Measurements from ENCODE around the gene PLSCR3. TPM values are rescaled to one million over a fixed set of nuclear protein-coding genes. Genes with fewer than 3 reads are reported as not detected.

The PLSCR3 gene
- total RNA-seq, 1 donor from 2014 or later: 35.5 TPM

DNA sequence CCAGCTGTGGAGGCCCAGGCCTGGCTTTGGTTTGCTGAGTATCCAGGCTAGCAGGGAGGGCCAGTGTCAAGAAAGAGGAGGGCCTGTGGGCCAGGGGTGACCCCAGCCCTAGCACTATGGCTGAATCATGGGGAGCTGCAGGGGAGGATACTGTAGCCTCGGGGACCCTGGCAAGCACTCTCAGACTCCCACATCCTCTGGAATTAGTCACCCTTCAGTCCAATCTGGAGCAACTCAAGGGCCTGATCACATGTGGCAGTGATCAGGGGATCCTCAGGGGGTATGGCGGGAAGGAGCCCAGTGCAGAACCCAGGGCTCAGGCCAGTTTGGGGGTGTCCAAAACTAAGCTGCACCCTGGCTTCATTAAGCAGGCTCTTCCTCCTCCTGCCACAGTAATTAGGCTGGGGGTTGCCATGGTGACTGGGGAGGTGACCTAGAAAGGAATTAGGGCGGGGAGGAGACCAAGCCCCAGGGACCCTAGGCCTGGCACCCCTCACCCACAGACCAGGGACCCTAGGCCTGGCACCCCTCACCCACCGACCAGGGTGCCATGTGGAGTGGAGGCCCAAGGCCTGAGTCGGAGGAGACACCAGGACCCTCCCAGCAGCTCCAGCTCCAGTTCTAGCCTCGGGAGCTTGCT is 19.1 kb upstream of the PLSCR3 start:
- no peak for DNase-seq (ENCODE audit: low spot score, unreplicated experiment)
- peaks cover 14% of the 10 kb centered on the region for H3K36me3 Mint-ChIP-seq (ENCODE audit: insufficient read depth)
- TF ChIP-seq, protein P1, sequence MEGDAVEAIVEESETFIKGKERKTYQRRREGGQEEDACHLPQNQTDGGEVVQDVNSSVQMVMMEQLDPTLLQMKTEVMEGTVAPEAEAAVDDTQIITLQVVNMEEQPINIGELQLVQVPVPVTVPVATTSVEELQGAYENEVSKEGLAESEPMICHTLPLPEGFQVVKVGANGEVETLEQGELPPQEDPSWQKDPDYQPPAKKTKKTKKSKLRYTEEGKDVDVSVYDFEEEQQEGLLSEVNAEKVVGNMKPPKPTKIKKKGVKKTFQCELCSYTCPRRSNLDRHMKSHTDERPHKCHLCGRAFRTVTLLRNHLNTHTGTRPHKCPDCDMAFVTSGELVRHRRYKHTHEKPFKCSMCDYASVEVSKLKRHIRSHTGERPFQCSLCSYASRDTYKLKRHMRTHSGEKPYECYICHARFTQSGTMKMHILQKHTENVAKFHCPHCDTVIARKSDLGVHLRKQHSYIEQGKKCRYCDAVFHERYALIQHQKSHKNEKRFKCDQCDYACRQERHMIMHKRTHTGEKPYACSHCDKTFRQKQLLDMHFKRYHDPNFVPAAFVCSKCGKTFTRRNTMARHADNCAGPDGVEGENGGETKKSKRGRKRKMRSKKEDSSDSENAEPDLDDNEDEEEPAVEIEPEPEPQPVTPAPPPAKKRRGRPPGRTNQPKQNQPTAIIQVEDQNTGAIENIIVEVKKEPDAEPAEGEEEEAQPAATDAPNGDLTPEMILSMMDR (IDR thresholded peaks at IDR 0.05; ENCODE audit: unreplicated experiment): no peak
- peaks cover 1% of the 10 kb centered on the region for H3K4me1 Mint-ChIP-seq (ENCODE audit: low read depth)
- no peaks in the 10 kb centered on the region for H3K9me3 Mint-ChIP-seq (ENCODE audit: low read depth)
- no peak overlapping the region for H3K27ac Mint-ChIP-seq
- no peak overlapping the region for H3K4me3 Mint-ChIP-seq (ENCODE audit: low read depth)
- H3K27me3 Mint-ChIP-seq: peaks cover 10% of the 10 kb centered on the region

DNA sequence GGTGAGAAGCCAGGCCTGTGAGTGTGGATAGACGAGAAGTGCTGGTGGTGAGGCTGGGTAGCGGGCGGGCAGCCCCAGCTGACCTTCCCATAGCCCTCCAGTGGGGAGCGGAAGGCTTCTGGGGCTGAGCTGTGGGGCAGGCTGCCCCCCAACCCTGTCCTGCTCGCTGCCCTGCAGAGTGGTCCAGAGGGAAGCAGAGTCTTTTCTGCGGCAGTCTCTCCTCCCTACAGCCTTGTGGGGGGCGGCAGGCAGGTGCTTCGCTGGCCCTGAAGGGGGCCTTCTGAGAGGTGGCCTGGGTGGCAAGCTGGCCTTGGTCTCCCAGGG is 17.1 kb upstream of the PLSCR3 start:
- Mint-ChIP-seq H3K9me3 (ENCODE audit: low read depth) (no peaks in the 10 kb centered on the region), H3K27me3 (peaks cover 19% of the 10 kb centered on the region), H3K36me3 (ENCODE audit: insufficient read depth) (peaks cover 14% of the 10 kb centered on the region), H3K4me1 (ENCODE audit: low read depth) (peaks cover 1% of the 10 kb centered on the region), H3K4me3 (ENCODE audit: low read depth) (no peak overlapping the region), H3K27ac (no peak overlapping the region)
- DNase-seq (ENCODE audit: low spot score, unreplicated experiment): no peak
- TF ChIP-seq, protein P1 (IDR thresholded peaks at IDR 0.05; ENCODE audit: unreplicated experiment): no peak

DNA sequence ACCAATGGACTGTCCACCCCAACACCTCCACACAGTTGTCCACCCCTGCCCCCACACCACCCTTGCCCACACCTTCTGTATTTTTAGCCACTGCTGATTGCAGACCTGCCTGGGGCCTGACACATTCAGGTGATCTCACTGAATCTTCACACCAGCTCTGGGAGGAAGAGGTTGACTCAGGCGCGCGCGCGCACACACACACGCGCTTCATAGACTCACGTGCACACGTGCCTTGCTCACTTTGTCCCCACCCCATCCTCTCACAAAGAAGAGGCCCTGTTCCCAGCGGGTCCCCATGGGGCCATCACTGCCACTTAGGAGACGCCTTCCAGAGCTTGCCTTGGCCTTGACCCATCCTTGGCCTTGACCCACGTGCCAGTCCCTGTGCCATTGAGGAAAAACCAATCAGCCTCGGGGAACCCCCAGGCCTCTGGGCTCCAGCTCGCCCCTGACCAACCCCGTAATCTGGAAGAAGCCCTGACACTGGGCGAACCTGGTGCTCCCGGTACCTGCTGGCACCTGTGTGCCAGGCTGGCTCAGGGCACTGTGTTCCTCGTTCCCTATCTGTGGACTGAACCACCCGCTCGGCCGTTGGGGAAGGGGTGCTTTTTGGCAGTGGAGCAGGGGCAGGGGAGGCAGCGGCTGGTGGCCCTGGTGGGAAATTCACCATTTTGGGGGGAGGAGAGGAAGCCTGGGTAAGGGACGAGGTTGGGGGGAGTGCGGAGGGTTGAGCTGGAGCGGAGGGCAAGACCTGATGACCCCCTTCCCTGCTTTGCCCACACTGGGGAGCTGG is 16.5 kb upstream of the PLSCR3 start:
- peaks cover 4% of the 10 kb centered on the region for H3K4me1 Mint-ChIP-seq (ENCODE audit: low read depth)
- peaks cover 14% of the 10 kb centered on the region for H3K36me3 Mint-ChIP-seq (ENCODE audit: insufficient read depth)
- no peak overlapping the region for H3K27ac Mint-ChIP-seq
- H3K9me3 Mint-ChIP-seq (ENCODE audit: low read depth): no peaks in the 10 kb centered on the region
- DNase-seq (ENCODE audit: low spot score, unreplicated experiment): no peak
- H3K4me3 Mint-ChIP-seq (ENCODE audit: low read depth): no peak overlapping the region
- peaks cover 23% of the 10 kb centered on the region for H3K27me3 Mint-ChIP-seq
- TF ChIP-seq, protein P1 (IDR thresholded peaks at IDR 0.05; ENCODE audit: unreplicated experiment): no peak

DNA sequence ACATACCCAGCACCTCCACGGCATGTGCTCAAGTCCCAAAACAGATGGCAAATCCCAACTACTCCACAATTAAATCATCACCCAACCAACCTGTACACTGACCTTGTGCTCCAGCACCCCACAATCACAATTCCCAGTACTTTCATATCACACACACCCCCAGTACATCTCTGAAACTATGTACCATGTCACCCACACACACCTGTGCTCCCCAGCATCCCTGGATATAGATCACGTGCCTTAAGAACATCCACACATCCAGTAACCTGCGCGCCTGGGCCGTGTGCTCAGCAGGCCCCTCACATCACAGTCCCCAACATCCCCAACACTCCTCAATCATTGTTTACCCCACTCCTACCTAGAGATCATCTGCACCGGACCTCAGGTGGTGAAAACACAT is 15.4 kb upstream of the PLSCR3 start:
- Mint-ChIP-seq H3K4me3 (ENCODE audit: low read depth) (no peak overlapping the region), H3K9me3 (ENCODE audit: low read depth) (no peaks in the 10 kb centered on the region), H3K27me3 (peaks cover 27% of the 10 kb centered on the region), H3K4me1 (ENCODE audit: low read depth) (peaks cover 5% of the 10 kb centered on the region), H3K36me3 (ENCODE audit: insufficient read depth) (peaks cover 14% of the 10 kb centered on the region), H3K27ac (no peak overlapping the region)
- TF ChIP-seq, protein P1 (IDR thresholded peaks at IDR 0.05; ENCODE audit: unreplicated experiment): no peak
- no peak for DNase-seq (ENCODE audit: low spot score, unreplicated experiment)

DNA sequence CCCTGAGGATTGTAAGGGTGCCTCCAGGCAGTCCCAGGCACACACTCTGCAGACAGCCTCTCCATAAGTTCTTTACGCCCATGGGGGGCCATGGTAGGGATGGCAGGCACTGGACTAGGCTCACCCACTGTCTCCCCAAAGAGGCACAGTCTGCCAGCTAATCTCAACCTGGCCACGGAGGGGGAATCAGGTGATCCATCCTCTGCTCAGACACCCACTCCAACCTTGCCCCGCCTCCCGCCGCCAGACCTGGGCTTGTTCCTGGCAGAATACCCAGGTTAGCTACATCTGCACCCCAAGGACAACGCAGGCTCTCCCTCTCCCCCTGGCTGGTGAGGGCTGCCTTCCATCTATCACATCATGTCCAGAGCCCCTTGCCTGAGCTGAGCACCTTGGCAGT is 14.5 kb upstream of the PLSCR3 start:
- no peak for DNase-seq (ENCODE audit: low spot score, unreplicated experiment)
- peak overlapping the region; percentile 26 for H3K4me3 Mint-ChIP-seq (ENCODE audit: low read depth)
- peaks cover 27% of the 10 kb centered on the region for H3K27me3 Mint-ChIP-seq
- H3K9me3 Mint-ChIP-seq (ENCODE audit: low read depth): no peaks in the 10 kb centered on the region
- no peak overlapping the region for H3K27ac Mint-ChIP-seq
- TF ChIP-seq, protein P1 (IDR thresholded peaks at IDR 0.05; ENCODE audit: unreplicated experiment): no peak
- H3K4me1 Mint-ChIP-seq (ENCODE audit: low read depth): peaks cover 5% of the 10 kb centered on the region
- H3K36me3 Mint-ChIP-seq (ENCODE audit: insufficient read depth): peaks cover 14% of the 10 kb centered on the region
